SIG-M5 treated with dmso at 0.1 percent for 504 hours (cell line): Measurements from ENCODE around the gene FSIP1.

Experiments
- DNase-seq: peaks from one replicate; lab custom pipeline; 2025; ENCODE audit not compliant: unreplicated experiment; lab: John Stamatoyannopoulos, UW

Gene FSIP1

DNA sequence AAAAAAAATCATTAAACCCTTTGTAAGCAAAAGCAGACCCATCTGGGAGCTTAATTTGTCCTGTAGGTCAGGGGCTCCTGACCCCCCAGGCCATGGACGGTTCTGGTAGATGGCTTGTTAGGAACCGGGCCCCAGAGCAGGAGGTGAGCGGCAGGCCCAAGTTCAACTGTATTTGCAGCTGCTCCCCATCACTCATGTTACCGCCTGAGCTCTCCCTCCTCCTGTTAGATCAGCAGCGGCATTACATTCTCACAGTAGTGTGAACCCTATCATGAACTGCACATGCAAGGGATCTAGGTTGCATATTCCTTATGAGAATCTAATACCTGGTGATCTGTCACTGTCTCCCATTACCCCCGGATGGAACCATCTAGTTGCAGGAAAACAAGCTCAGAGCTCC is 60.7 kb downstream of the FSIP1 start:
- DNase-seq = no peak

DNA sequence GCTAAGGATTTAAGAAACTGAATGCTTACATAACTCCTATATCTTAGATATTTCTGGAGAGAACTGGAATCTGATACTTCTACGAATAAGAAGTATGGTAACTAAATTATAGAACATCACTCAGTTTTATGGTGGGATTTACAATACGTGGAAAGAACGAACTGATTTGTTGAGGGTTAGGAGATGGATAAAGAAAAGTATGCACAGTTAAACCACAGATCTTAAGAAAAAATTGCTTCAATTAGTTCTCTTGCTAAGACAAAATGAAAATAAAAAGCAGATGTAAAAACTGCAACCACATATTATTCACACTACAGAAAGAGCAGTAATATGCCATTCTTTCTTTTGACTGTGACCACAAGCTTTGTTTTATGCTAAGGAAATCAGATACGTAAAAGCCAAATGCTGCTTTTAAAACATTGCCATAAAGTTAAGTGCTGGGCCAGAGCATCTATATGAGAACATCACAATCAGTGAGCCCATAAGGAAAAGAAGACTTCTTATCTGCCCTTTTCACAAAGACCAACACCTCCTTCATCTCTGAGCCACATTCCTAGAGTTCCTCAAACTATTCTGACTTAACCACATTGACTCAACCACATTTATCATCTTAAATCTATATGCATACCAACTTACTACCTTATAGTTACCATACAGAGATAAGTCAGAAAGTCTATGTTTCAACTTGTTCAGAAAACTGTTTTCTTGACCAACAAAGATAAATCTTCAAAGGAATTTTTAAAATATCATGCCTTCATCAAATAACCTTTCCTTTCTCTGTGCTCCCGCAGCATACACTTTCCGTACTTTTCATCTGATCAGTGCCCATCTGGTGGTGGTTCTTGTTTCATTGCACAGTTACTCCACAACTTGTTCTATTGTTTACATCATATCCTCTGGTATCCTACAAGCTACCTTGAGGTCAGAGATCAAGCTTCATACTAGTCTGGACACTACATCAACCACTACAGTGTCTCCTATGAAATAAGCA is 61.7 kb downstream of the FSIP1 start:
- no peak for DNase-seq

DNA sequence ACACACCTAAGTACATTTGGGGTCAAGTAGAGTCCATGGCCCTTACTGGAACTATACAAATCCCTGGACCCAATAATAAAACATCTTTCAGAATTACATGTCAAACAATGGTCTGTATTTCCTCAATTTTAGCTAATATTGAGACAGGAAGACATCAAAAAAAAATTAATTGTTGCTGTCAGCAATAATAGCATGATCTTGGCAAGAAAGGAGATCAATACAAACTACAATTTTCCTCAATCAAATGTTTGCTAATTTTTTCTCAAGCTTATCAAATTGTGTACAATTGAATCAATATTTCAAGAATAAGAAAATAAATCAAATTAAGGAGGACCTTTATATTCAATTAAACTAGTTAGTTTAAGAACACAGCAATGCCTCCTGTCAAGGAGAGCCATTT is 62.6 kb downstream of the FSIP1 start:
- DNase-seq = no peak

GRCh38 chr15:39719109-39719508 is 63.5 kb downstream of the FSIP1 start:
- no peak for DNase-seq

GRCh38 chr15:39717134-39717533 is 65.5 kb downstream of the FSIP1 start:
- DNase-seq = no peak

DNA sequence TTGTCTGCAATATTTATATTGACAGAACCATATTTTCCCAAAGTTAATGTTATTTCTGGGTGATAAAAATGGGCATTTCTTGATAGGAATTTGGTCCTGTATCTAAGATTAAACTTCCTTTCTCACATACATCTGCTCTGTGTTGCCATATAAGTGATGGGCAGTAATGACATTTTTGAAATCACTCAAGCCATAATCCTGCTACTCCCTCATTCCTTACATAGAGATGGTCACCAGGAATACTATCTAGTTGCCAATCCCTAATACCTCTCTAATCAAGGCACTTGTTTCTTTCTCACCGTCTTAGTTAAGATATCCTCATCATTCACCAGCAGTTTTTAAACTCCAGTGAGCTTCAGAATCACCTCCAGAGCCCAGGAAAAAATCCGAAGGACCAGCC is 68.4 kb downstream of the FSIP1 start:
- no peak for DNase-seq

GRCh38 chr15:39713846-39714245 is 68.8 kb downstream of the FSIP1 start:
- no peak for DNase-seq

DNA sequence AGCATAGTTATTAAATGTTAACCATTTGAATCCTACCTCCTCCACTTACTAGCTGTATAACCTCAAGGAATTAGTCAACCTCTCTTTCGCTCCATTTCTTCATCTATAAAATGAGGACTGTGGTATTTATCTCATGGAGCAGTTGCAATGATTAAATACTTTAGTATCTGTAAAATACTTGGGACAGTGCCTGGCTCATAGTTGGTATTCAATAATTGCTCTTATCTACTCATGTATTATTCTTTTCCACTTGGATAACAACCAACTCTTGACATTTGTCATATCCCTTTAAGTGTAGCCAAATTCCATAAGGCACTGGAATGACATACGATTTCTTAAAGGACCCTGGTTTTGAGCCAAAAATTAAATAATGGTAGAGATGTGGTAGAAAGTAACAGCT is 72.0 kb downstream of the FSIP1 start:
- no peak for DNase-seq

- no peak for DNase-seq
Observed at GRCh38 chr15:39709941-39710340, 72.7 kb downstream of the FSIP1 start.

- no peak for DNase-seq
Observed at GRCh38 chr15:39706206-39706605, 76.4 kb downstream of the FSIP1 start.

GRCh38 chr15:39704689-39705088 is 78.0 kb downstream of the FSIP1 start:
- no peak for DNase-seq

- DNase-seq = no peak
Observed at GRCh38 chr15:39704235-39704634, 78.4 kb downstream of the FSIP1 start.

DNA sequence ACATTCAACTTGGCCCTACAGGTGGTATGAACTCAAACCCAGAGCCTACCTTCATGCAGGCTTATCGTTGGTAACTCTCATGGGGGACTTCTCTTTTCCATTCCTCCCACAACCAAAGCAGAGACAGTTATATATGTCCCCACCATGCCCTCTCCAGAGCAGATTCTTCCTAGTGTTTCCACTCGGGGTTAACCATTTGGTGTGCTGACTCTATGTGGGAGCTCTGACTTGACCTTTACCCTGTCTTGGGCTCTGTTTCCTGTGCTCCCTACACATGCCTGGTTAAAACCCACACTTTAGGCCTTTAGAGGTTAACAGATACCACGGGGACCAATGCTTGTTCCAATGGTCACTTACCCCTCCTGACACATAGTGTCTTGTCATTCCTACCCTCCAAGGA is 80.7 kb downstream of the FSIP1 start:
- no peak for DNase-seq

GRCh38 chr15:39700375-39700700 is 82.3 kb downstream of the FSIP1 start:
- DNase-seq = no peak

DNA sequence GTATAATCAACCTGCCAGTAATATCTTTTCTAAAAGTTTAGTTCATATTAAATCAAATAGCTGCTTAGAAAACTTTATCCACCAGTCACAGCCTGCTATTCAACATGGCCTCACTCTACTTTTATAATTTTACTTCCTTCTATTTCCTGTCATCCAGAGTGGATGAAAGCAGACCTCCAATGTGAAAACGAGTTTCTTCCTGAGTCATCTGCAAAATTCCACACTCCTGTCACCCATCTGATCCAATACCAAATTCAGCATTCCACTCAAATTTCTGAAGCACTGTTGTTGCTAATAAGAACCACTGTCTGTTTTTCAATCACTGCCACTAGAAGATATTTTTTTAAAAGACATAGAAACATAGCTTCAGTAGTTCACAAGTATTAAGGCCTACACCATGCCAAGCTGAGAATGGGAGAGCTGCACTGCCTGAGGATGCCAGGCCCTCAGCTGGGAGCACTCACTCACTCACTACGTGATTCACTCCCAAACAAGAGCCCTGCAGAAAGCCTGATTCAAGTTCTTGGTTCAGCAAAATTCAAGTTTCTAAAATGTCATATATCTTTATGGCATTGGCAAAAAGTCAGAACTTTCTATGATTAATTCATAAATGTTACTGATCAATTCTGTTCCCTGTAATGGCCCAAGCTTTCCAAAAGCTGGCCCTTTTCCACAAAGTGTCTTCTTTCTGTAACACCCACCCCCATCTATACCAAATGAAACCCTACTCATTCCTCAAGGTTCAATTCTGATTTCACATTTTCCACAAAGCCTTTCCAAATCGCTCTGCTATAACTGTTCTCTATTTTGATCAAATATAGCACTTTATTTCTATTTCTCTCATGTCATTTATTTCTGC is 82.9 kb downstream of the FSIP1 start:
- no peak for DNase-seq

GRCh38 chr15:39698444-39699390 is 83.9 kb downstream of the FSIP1 start:
- DNase-seq = no peak

GRCh38 chr15:39697509-39697908 is 85.1 kb downstream of the FSIP1 start:
- DNase-seq = no peak

DNA sequence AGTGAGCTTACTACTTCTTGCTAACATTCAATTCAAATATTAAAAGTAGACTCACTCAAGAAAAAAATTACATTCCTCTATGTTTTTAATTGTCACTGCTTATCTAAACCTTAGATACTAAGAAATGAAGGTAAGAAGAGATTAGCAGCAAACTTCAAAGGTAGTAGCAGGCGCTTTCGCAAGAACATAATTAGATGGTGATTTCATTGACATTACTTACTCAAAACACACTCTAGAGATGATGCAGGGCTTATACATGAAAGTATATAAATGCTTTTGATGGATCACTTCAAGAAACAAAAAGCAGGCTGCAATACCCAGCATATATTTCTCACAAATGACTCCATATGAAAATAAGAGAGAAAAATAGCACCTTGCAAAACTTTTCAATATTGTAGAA is 86.8 kb downstream of the FSIP1 start:
- DNase-seq = no peak

GRCh38 chr15:39692356-39693327 is 90.0 kb downstream of the FSIP1 start:
- DNase-seq = no peak
